ENCODE data around the gene KLF6.

- TF ChIP-seq CTCF (IDR thresholded peaks at IDR 0.05) = no peak
- TF ChIP-seq POLR2A (IDR thresholded peaks at IDR 0.05) = no peak
Observed at GRCh38 chr10:3829156-3830050, 44.4 kb upstream of the KLF6 start.

Measured in tibial nerve (tissue), 3 donors.